SK-N-MC (cell line): ENCODE measurements around the gene TMIE.

Source experiments
- EZH2 ChIP-seq: fragments of 200-600 bp; sonication (generic); IDR thresholded peaks from one replicate; pipeline ENCODE4 v1.6.1; 2017; ENCODE audit warnings: antibody characterized with exemption
- FOXP2 ChIP-seq: optimal IDR thresholded peaks from 2 replicates; pipeline ENCODE3; 2011; ENCODE audit warnings: mild to moderate bottlenecking, moderate library complexity; ENCODE audit not compliant: insufficient read depth; ENCODE audit errors: extremely low read length, control extremely low read depth
- POLR2AphosphoS5 ChIP-seq: IDR thresholded peaks from 2 replicates; pipeline ENCODE4 v1.6.1; 2012; ENCODE audit warnings: mild to moderate bottlenecking, low read depth, low read length, borderline replicate concordance

DNA sequence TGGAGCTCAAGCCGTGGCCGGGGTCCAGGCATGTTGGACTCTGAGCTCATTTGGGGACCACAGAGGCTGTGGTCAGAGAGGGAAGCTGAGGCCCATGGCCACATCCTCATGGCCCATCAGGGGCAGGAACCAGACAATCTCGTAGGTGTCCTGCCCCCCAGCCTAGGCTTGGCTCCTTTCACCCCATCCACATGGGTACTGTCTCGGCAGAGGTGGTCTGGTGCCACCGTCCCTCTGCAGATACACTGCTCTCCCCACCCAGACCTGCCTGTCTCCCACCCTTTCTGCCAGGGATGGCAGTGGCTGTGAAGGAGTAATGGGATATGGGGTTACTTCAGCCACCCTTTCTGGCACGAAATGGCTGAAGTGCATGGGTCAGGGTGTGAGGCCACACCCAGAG, 8.5 kb downstream of the TMIE start:
- no peak for TF ChIP-seq EZH2
- TF ChIP-seq POLR2AphosphoS5: no peak
- TF ChIP-seq FOXP2: no peak
